LNCAP (cell line): ENCODE results near the gene SRSF5.

Source experiments
- CTCF ChIP-seq: fragments of 450-650 bp; IDR thresholded peaks from 2 replicates; pipeline ENCODE4 v1.5.1; 2017; ENCODE audit warnings: mild to moderate bottlenecking

Gene SRSF5

DNA sequence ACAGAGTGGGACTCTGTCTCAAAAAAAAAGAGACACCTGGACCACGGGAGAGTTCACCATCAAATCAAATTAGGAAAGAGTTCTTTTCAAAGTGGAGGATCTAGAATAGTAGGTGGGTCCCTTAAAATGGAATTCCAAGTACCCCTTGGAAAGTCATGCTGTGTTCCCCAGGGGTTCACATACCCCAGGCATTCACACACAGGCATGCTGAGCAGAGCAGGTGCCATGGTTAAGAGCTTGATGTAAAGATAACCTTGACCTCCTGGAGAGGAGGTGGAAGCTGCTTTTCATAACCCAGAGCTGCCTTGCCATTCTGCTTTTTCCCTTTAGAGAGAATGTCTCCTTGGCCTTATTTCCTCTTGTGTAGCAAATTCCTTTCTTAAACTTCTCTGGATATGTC is 14.2 kb upstream of the SRSF5 start:
- no peak for TF ChIP-seq CTCF

DNA sequence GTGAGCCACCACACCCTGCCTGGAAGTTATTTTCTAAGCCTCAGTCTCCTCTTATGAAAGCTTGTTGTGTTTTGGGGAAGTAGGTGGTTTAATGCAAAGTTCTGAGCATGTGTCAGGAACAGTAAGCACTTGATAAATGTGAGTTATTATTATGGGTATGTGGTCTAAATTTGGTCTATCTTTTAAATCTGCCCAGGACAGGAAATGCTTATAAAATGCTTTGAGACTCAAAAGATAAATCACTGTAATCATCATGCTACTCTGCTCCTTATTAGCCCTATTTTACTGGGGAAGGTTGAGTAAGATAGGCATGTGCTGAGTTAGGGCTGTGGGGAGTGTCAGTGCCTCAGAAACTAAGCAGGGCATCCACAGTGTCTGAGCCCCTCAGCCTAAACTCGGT is 13.1 kb upstream of the SRSF5 start:
- TF ChIP-seq CTCF: no peak

GRCh38 chr14:69754487-69754886 is 12.5 kb upstream of the SRSF5 start:
- TF ChIP-seq CTCF: no peak

DNA sequence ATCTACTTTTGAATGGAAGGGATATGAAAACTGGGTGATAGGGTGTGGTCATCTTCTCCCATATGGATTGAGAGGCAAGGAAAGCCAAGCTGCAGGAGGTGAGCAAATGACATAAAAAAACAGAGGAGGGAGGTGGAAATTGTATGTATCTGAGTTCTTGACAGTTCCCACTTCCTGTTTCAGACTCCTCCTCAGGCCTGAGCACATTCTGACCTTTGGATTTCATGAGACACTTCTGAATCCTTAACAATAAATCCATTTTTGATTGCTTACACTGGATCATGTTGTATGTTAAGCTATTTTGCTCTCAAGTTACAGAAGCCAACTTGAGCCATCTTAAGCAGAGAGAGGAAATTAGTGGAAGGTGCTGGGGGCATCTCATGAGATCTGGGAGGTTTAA is 11.6 kb upstream of the SRSF5 start:
- TF ChIP-seq CTCF: no peak

- TF ChIP-seq CTCF: no peak
Measured at GRCh38 chr14:69755784-69756183, 11.2 kb upstream of the SRSF5 start.

DNA sequence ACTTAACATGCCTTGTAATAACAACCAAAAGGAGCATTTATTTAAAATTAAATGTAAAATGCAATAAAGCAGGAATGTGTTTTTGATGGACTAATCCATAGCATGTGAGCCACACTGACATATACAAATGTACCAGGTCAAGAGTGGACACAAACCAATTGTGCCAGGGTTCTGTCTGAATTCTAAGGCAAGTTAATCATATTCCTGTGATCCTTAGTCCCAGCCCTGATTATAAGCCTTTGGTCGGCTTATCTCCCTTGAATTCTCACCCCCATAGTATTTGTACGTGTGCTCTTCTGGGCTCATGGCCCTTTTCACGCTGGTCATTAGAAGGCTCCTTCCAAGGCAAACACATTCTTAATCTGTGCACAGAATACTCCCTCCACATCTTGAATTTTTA is 10.6 kb upstream of the SRSF5 start:
- no peak for TF ChIP-seq CTCF

DNA sequence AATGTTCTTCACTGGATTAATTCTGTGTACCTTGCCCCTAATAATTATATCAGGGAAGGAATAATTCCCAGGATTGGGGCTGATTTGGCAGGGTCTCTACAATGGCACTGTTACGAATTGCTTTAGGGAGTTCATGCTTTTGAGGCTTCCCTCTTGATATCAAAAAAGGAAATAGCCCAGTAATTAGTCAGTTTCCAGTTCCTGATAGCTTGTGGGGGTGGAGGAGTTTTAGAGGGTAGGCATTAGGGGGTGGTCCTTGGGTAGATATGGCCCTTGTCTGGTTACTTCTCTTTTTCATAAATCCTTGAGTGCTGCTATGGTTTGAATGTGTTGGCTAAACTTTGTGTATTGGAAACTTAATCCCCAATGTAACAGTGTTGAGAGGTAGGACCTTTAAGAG is 6.1 kb upstream of the SRSF5 start:
- TF ChIP-seq CTCF: no peak

GRCh38 chr14:69763761-69764510 is 3.0 kb upstream of the SRSF5 start:
- no peak for TF ChIP-seq CTCF
